Kidney (tissue), 14 donors: ENCODE results near the gene NDUFAF4. TPM values are rescaled to one million over a fixed set of nuclear protein-coding genes. Genes with fewer than 3 reads are reported as not detected.

Experiments
- DNase-seq, 5 donors: peaks; one replicate each; pipeline ENCODE4 v3.0.0-alpha.2; 2013 to 2020
- FAIRE-seq: peaks from 2 replicates; lab custom pipeline; 2012; peaks lifted over from hg19 to GRCh38; lab: Jason Lieb, UNC
- H3K27ac ChIP-seq, 2 donors: one replicate each; pipeline ENCODE4 v1.7.0; 2013; ENCODE audit warnings: low read depth in 2 of 2, low read length in 2 of 2, inconsistent platforms in 1 of 2
- H3K27me3 ChIP-seq: one replicate; pipeline ENCODE4 v1.7.1; 2013; ENCODE audit warnings: low read length, inconsistent platforms; ENCODE audit not compliant: control insufficient read depth, insufficient read depth
- H3K36me3 ChIP-seq, 3 donors: one replicate each; pipeline versions ENCODE4 v1.7.0 to v1.7.1; 2013; ENCODE audit warnings: low read length in 3 of 3, control low read depth in 1 of 3, inconsistent platforms in 1 of 3; ENCODE audit not compliant: insufficient read depth in 3 of 3, control insufficient read depth in 2 of 3
- H3K4me1 ChIP-seq, 3 donors: one replicate each; pipeline versions ENCODE4 v1.7.0 to v1.7.1; 2013; ENCODE audit warnings: low read length in 3 of 3, inconsistent platforms in 1 of 3, low read depth in 1 of 3; ENCODE audit not compliant: control insufficient read depth in 2 of 3, insufficient read depth in 2 of 3
- H3K4me3 ChIP-seq, 3 donors: one replicate each; pipeline versions ENCODE4 v1.7.0 to v1.8.1; 2013; ENCODE audit warnings: low read length in 3 of 3, control low read depth in 1 of 3, inconsistent platforms in 1 of 3
- H3K9ac ChIP-seq, 3 donors: one replicate each; pipeline versions ENCODE4 v1.7.0 to v1.7.1; 2013; ENCODE audit warnings: low read length in 3 of 3, control low read depth in 1 of 3, inconsistent platforms in 1 of 3
- H3K9me3 ChIP-seq, 3 donors: one replicate each; pipeline versions ENCODE4 v1.7.0 to v1.7.1; 2013; ENCODE audit warnings: low read length in 3 of 3, control low read depth in 1 of 3, inconsistent platforms in 1 of 3; ENCODE audit not compliant: control insufficient read depth in 2 of 3, insufficient read depth in 1 of 3
- CTCF ChIP-seq: IDR thresholded peaks from 3 replicates; pipeline ENCODE4 v1.5.1; 2012; ENCODE audit warnings: mild to moderate bottlenecking, moderate library complexity, borderline replicate concordance; ENCODE audit not compliant: insufficient read depth; ENCODE audit errors: extremely low read depth
- intact Hi-C: fragments of 100-400 bp; cut with DNase I; formaldehyde crosslinking; loops from one replicate; pipeline ENCODE4 v1.11.1; 2022
- polyA plus RNA-seq: library from polyadenylated mRNA; stranded (reverse); fragments of 350-450 nt; fragmentation: Illumina TruSeq; extraction: RNeasy Lipid Tissue Mini Kit (QIAGEN cat#74804); gene quantifications from one replicate; pipeline ENCODE4 v1.2.3, GENCODE V29; 2014; ENCODE audit warnings: low read depth, low replicate concordance; ENCODE audit not compliant: insufficient read depth
- total RNA-seq: library from RNA; stranded (reverse); fragmentation: NEBNext Ultra II Directional; extraction: Animal tissue kit (Norgen Biotek cat#: 25700); gene quantifications from one replicate; pipeline ENCODE4 v1.2.1, GENCODE V29; 2021
- donor health status: control.
- donor health status: control.
- donor health status: control.
- donor health status: control.
- donor health status: control.
- donor health status: DM: yes; HTN: yes; CAD: no.
- donor health status: Normal renal cell carcinoma (clear cell type).

NDUFAF4 gene
- total and polyA plus RNA-seq, 2 donors from 2014 or later, result 22.9 to 81.5 TPM

GRCh38 chr6:96856856-96857255 is 40.8 kb downstream of the NDUFAF4 start:
- DNase-seq (no peak), FAIRE-seq (no peak)
- no peaks in the 10 kb centered on the region for H3K36me3 ChIP-seq
- no peak for TF ChIP-seq CTCF
- no peak overlapping the region for H3K9ac ChIP-seq
- no peak overlapping the region for H3K27ac ChIP-seq
- no peak overlapping the region for H3K4me3 ChIP-seq
- no peaks in the 10 kb centered on the region for H3K4me1 ChIP-seq
- intact Hi-C loops, result no loop called here
- H3K9me3 ChIP-seq, result no peaks in the 10 kb centered on the region
- no peaks in the 10 kb centered on the region for H3K27me3 ChIP-seq

GRCh38 chr6:96853083-96853482 is 44.6 kb downstream of the NDUFAF4 start:
- Histone ChIP-seq H3K9ac (no peak overlapping the region), H3K27ac (no peak overlapping the region), H3K36me3 (no peaks in the 10 kb centered on the region), H3K27me3 (no peaks in the 10 kb centered on the region), H3K4me1 (no peaks in the 10 kb centered on the region), H3K9me3 (no peaks in the 10 kb centered on the region), H3K4me3 (no peak overlapping the region)
- DNase-seq, result no peak
- FAIRE-seq, result no peak
- intact Hi-C loops, result no loop called here
- TF ChIP-seq CTCF, result no peak

GRCh38 chr6:96852605-96853004 is 45.1 kb downstream of the NDUFAF4 start:
- Histone ChIP-seq H3K9ac (no peak overlapping the region), H3K4me3 (no peak overlapping the region), H3K27me3 (no peaks in the 10 kb centered on the region), H3K9me3 (peaks cover 0 to under 1% (median 0%) of the 10 kb centered on the region in 3 donors), H3K4me1 (no peaks in the 10 kb centered on the region), H3K36me3 (no peaks in the 10 kb centered on the region), H3K27ac (no peak overlapping the region)
- TF ChIP-seq CTCF, result no peak
- FAIRE-seq, result no peak
- intact Hi-C loops, result no loop called here
- DNase-seq, result no peak

GRCh38 chr6:96851858-96852257 is 45.8 kb downstream of the NDUFAF4 start:
- Histone ChIP-seq H3K9me3 (peaks cover 0 to 4% (median 0%) of the 10 kb centered on the region in 3 donors), H3K27ac (no peak overlapping the region), H3K4me3 (no peak overlapping the region), H3K27me3 (no peaks in the 10 kb centered on the region), H3K36me3 (no peaks in the 10 kb centered on the region), H3K4me1 (no peaks in the 10 kb centered on the region), H3K9ac (no peak overlapping the region)
- intact Hi-C loops, result no loop called here
- no peak for FAIRE-seq
- TF ChIP-seq CTCF, result no peak
- no peak for DNase-seq
